Adrenal gland (tissue), 12 donors: ENCODE results near the gene ADIPOR2. TPM values are rescaled to one million over a fixed set of nuclear protein-coding genes. Genes with fewer than 3 reads are reported as not detected.

Source experiments
- DNase-seq, 7 donors: peaks; one replicate each; pipeline ENCODE4 v3.0.0-alpha.2; 2019 to 2020
- H3K27ac ChIP-seq, 5 donors: fragments of 200-600 bp; sonication (generic) in 4 of 5; 1 replicate in 3 of 5; 2 replicates in 2 of 5; pipeline versions ENCODE4 v1.5.1 to v1.8.0; 2016 to 2020; ENCODE audit warnings: mild to moderate bottlenecking in 1 of 5
- H3K27me3 ChIP-seq: fragments of 200-600 bp; 2 replicates; pipeline ENCODE4 v1.8.0; 2021
- H3K36me3 ChIP-seq, 2 donors: fragments of 200-600 bp; replicated peaks in 1 of 2; 1 replicate in 1 of 2; 2 replicates in 1 of 2; pipeline versions ENCODE4 v1.5.1 to v1.8.0; 2018 to 2022
- H3K4me1 ChIP-seq, 2 donors: fragments of 200-600 bp; replicated peaks in 1 of 2; 1 replicate in 1 of 2; 2 replicates in 1 of 2; pipeline versions ENCODE4 v1.5.1 to v1.8.0; 2018 to 2021
- H3K4me3 ChIP-seq, 4 donors: fragments of 200-600 bp; sonication (generic) in 3 of 4; one replicate each; pipeline ENCODE4 v1.5.1; 2016 to 2018
- H3K9me3 ChIP-seq, 3 donors: fragments of 200-600 bp; sonication (generic) in 1 of 3; replicated peaks in 1 of 3; 1 replicate in 2 of 3; 2 replicates in 1 of 3; pipeline versions ENCODE4 v1.5.1 to v1.8.0; 2016 to 2021
- CTCF ChIP-seq, 6 experiments: fragments of 450-650 bp in 4 of 6; fragments of 200-600 bp in 2 of 6; sonication (generic) in 1 of 6; IDR thresholded peaks; 1 replicate in 5 of 6; 2 replicates in 1 of 6; pipeline versions ENCODE4 v1.5.1 to v1.8.0; 2016 to 2021; ENCODE audit warnings: antibody characterized with exemption in 6 of 6, mild to moderate bottlenecking in 2 of 6, moderate library complexity in 1 of 6
- POLR2A ChIP-seq, 2 donors: fragments of 450-650 bp; IDR thresholded peaks; one replicate each; pipeline ENCODE4 v1.6.1; 2017; ENCODE audit warnings: antibody characterized with exemption in 2 of 2, mild to moderate bottlenecking in 2 of 2, moderate library complexity in 1 of 2
- WGBS, 4 donors: extraction: QIAGEN DNeasy Blood & Tissue Kit in 2 of 4; methylation state at CpG; one replicate each; pipeline versions ENCODE4 v1.1.5 to v1.1.7; 2013 to 2017; 5-methylcytosine and 5-hydroxymethylcytosine counted together
- intact Hi-C, 2 donors: fragments of 100-400 bp; cut with DNase I; formaldehyde crosslinking; loops; one replicate each; pipeline versions ENCODE4 v1.14.1 to v1.15.0; 2022 to 2023
- polyA plus RNA-seq, 3 donors: library from polyadenylated mRNA; stranded (reverse); fragments of 200-250 nt in 2 of 3; fragments of 350-450 nt in 1 of 3; fragmentation: Illumina TruSeq in 1 of 3; extraction: RNeasy Lipid Tissue Mini Kit (QIAGEN cat#74804) in 1 of 3; gene quantifications; one replicate each; pipeline ENCODE4 v1.2.3, GENCODE V29; 2013 to 2014
- total RNA-seq, 9 donors: library from RNA; depleted of rRNA in 4 of 9; stranded (reverse); fragments of >200 nt in 4 of 9; fragments of 120-200 nt in 1 of 9; fragmentation: NEBNext Ultra II Directional in 1 of 9; extraction: Animal tissue kit (Norgen Biotek cat#: 25700) in 1 of 9; gene quantifications; one replicate each; pipeline versions ENCODE4 v1.1.0 to v1.2.4, GENCODE V29; 2013 to 2023
- donor health status: healthy with polysubstance abuse.
- donor health status: Bipolar disorder and iron deficiency.
- donor health status: DM: yes; HTN: yes; CAD: no.
- donor health status: DM: no; HTN: no; CAD: no.
- donor health status: DM: no; HTN: no; CAD: no.
- donor health status: DM: yes; HTN: yes; CAD: no.

The ADIPOR2 gene
- total and polyA plus RNA-seq, 12 donors: 46.2 to 214 (median 98.6) TPM

GRCh38 chr12:1643905-1644533 is 46.9 kb upstream of the ADIPOR2 start:
- 39 to 57% (median 46%) methylated on average over 7 of the region's 7 CpGs for WGBS, 4 donors
- intact Hi-C loops: loop anchor here in 1 of 2 donors (10.0 kb wide), 1 partner anchor 291 kb away; no protein-coding TSS in a partner anchor

GRCh38 chr12:1644534-1645438 is 46.1 kb upstream of the ADIPOR2 start:
- TF ChIP-seq CTCF (IDR thresholded peaks at IDR 0.05) (no peak), POLR2A (IDR thresholded peaks at IDR 0.05) (no peak)

More at GRCh38 chr12:1643905-1644533, 46.9 kb upstream of the ADIPOR2 start:
- H3K9me3 ChIP-seq: no peaks in the 10 kb centered on the region
- no peak for TF ChIP-seq POLR2A (IDR thresholded peaks at IDR 0.05)
- TF ChIP-seq CTCF (IDR thresholded peaks at IDR 0.05): no peak
- H3K4me1 ChIP-seq: peaks cover 7 to 9% of the 10 kb centered on the region in 2 donors
- H3K36me3 ChIP-seq: no peaks in the 10 kb centered on the region
- DNase-seq: no peak
- H3K27ac ChIP-seq: no peak overlapping the region
- no peaks in the 10 kb centered on the region for H3K27me3 ChIP-seq
- no peak overlapping the region for H3K4me3 ChIP-seq

GRCh38 chr12:1645819-1646218 is 45.1 kb upstream of the ADIPOR2 start:
- no peak for TF ChIP-seq POLR2A (IDR thresholded peaks at IDR 0.05)
- TF ChIP-seq CTCF (IDR thresholded peaks at IDR 0.05): no peak
- Histone ChIP-seq H3K36me3 (no peaks in the 10 kb centered on the region), H3K27ac (no peak overlapping the region), H3K4me3 (no peak overlapping the region), H3K4me1 (peaks cover 12 to 16% of the 10 kb centered on the region in 2 donors), H3K27me3 (no peaks in the 10 kb centered on the region), H3K9me3 (no peaks in the 10 kb centered on the region)
- intact Hi-C loops: loop anchor here in 1 of 2 donors (10.0 kb wide), 1 partner anchor 289 kb away; no protein-coding TSS in a partner anchor
- DNase-seq: no peak
- WGBS, 4 donors: 94 to 96% (median 95%) methylated on average over 23 to 29 of the region's 29 CpGs

More at GRCh38 chr12:1644534-1645438, 46.1 kb upstream of the ADIPOR2 start:
- Histone ChIP-seq H3K9me3 (no peaks in the 10 kb centered on the region), H3K4me1 (peaks cover 7 to 9% of the 10 kb centered on the region in 2 donors), H3K27me3 (no peaks in the 10 kb centered on the region), H3K36me3 (no peaks in the 10 kb centered on the region), H3K27ac (no peak overlapping the region), H3K4me3 (no peak overlapping the region)
- peak; percentile 79 to 95 (median 86) for DNase-seq
- intact Hi-C loops: loop anchor here in 1 of 2 donors (10.0 kb wide), 1 partner anchor 290 kb away; no protein-coding TSS in a partner anchor
- 34 to 51% (median 42%) methylated on average over 14 to 15 of the region's 15 CpGs for WGBS, 4 donors
